Neuron (in vitro differentiated cells): ENCODE measurements around the gene SLC2A1.
"Not testable (repeated sequence)": the region's sequence is repeated elsewhere in the genome, so short reads cannot be mapped to it uniquely, and the experiment has no call there.

Source experiments
- H2AFZ ChIP-seq: one replicate; pipeline ENCODE4 v1.6.1; 2013; ENCODE audit warnings: low read depth, mild to moderate bottlenecking, inconsistent platforms, low read length, moderate library complexity
- H3K27me3 ChIP-seq: one replicate; pipeline ENCODE4 v1.6.1; 2013; ENCODE audit warnings: low read length; ENCODE audit not compliant: insufficient read depth
- H3K36me3 ChIP-seq: one replicate; pipeline ENCODE4 v1.6.1; 2013; ENCODE audit warnings: low read length; ENCODE audit not compliant: insufficient read depth
- H3K4me1 ChIP-seq: one replicate; pipeline ENCODE4 v1.6.1; 2013; ENCODE audit warnings: low read length; ENCODE audit not compliant: insufficient read depth
- H3K4me3 ChIP-seq: 2 replicates; pipeline ENCODE4 v1.5.1; 2013; ENCODE audit warnings: mild to moderate bottlenecking, low read length, moderate library complexity
- H3K9me3 ChIP-seq: one replicate; pipeline ENCODE4 v1.6.1; 2013; ENCODE audit warnings: low read length

The SLC2A1 gene

DNA sequence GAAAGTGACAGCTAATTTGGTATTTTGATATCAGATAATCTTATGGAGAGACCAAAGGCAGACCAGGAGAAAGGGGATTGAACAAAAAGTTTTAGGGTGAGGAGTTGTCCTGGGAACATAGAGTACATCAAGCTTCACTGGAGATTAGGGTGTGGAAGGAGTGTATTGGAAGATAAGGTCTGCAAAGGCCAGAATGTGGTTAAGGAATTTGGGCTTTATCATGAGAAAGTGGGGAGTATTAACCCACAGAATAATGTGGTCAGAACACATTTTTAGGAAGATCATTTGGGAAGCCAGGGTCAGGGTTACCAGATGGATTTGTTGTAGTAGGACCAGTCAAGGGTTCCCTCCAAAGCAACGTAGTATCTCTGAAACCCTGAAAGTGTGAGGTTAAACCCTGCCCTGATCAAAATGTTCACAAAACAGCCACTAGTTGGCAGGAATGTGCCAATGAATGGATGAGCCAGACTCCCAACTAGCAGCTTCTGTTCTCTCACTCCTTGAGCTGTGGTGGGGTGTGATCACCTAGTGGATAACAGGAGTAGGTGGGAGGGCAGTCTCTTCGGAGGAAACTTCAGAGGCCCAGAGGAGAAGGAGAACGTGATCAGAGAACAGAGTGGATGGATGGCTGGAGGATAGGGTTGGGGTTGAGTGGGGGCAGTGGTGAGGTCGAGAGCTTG lies 35.8 kb downstream of the SLC2A1 start:
- H2AFZ ChIP-seq, result no peak overlapping the region
- no peaks in the 10 kb centered on the region for H3K9me3 ChIP-seq
- H3K36me3 ChIP-seq, result peaks cover 30% of the 10 kb centered on the region
- no peaks in the 10 kb centered on the region for H3K27me3 ChIP-seq
- peaks cover 2% of the 10 kb centered on the region for H3K4me1 ChIP-seq
- H3K4me3 ChIP-seq, result no peak overlapping the region

DNA sequence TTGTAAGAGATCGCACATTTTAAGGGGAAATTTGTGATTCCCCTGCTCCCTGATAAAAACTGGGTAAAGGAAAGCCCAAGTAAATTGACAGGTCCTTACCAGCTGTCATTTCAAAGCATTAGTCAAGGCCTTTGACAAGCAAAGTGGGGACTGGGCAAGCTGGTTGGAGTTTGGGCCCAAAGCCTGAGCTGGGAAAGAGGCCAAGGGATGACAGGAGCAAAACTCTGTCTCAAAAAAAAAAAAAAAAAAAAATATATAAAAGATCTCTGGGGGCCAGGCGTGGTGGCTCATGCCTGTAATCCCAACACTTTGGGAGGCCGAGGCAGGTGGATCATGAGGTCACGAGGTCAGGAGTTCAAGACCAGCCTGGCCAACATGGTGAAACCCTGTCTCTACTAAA lies 36.9 kb downstream of the SLC2A1 start:
- H3K27me3 ChIP-seq, result no peaks in the 10 kb centered on the region
- H3K9me3 ChIP-seq, result peaks cover 2% of the 10 kb centered on the region
- H3K4me3 ChIP-seq, result no peak overlapping the region
- H3K36me3 ChIP-seq, result peaks cover 20% of the 10 kb centered on the region
- H3K4me1 ChIP-seq, result peaks cover 2% of the 10 kb centered on the region
- no peak overlapping the region for H2AFZ ChIP-seq

- H3K9me3 ChIP-seq, H2AFZ ChIP-seq, H3K27me3 ChIP-seq, H3K4me3 ChIP-seq, H3K36me3 ChIP-seq, H3K4me1 ChIP-seq: not testable (repeated sequence)
These were observed 39.0 kb downstream of the SLC2A1 start for GRCh38 chr1:42919651-42920050.

GRCh38 chr1:42917241-42917495 lies 41.5 kb downstream of the SLC2A1 start:
- H3K4me1 ChIP-seq, result no peaks in the 10 kb centered on the region
- H3K9me3 ChIP-seq, result peaks cover 7% of the 10 kb centered on the region
- H3K4me3 ChIP-seq, result no peak overlapping the region
- H2AFZ ChIP-seq, result no peak overlapping the region
- no peaks in the 10 kb centered on the region for H3K27me3 ChIP-seq
- no peaks in the 10 kb centered on the region for H3K36me3 ChIP-seq

DNA sequence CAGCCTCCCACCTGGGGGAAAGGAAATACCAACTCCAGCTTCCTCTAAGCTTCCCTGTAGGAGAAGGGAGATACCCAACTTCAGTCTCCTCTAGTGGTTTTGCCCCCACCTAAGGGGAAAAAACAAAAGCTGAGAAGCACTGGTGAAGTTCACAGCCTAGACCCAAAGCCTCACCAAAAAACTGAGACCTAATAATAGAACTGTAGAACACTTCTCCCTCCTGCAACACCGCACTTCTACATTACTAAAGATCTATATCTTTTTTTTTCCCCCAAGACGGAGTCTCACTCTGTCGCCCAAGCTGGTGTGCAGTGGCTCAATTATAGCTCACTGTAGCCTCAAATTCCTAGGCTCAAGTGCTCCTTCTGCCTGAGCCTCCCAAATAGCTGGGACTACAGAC lies 43.2 kb downstream of the SLC2A1 start:
- Histone ChIP-seq H3K4me3 (no peak overlapping the region), H3K36me3 (no peaks in the 10 kb centered on the region), H3K27me3 (no peaks in the 10 kb centered on the region), H3K9me3 (peaks cover 7% of the 10 kb centered on the region), H2AFZ (no peak overlapping the region), H3K4me1 (no peaks in the 10 kb centered on the region)

DNA sequence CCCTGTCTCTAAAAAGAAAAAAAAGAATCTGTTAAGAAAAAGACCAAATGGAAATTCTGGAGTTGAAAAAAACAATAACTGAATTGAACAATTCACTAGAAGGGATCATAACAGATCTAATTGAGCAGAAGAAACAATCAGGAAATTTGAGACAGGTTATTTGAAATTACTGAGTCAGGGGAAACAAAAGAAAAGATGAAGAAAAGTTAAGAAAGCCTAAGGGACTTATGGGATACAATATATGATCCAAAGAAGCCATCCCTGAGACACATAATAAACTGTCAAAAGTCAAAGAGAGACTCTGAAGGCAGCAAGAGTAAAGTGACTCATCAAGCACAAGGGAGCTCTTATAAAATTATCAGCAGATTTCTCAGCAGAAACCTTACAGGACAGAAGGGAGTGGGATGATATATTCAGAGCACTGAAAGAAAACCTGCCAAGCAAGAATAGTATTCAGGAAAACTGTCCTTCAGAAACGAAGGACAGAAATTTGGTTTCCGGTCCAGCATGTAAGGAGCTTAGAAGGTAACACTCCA lies 44.5 kb downstream of the SLC2A1 start:
- H3K4me3 ChIP-seq, result no peak overlapping the region
- H2AFZ ChIP-seq, result no peak overlapping the region

DNA sequence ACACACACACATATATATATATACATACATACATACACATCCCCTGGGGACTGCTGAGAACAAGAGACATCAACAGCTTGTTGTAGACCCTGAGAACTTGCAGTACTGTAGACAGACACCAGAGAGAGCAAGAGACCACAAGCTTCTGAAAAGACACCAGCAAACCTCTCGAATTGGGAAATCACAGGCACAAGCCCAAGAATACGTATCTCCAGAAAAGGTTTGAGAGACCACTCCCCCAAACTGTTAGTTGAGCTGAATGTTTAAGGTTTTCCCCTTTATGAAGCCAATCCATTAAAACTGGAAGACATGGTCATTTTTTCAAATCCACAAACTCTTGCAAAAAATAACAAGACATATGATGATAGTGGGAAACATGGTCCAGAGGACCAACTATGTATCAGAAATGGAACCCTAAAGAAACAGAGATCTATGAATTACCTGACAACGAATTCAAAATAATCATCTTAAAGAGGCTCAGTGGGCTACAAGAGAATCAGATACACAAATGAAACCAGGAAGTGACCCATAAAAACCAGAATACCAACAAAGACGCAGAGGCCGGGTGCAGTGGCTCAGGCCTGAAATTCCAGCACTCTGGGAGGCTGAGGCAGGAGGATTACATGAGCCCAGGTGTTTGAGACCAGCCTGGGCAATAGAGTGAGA lies 45.1 kb downstream of the SLC2A1 start:
- Histone ChIP-seq H3K27me3 (no peaks in the 10 kb centered on the region), H3K4me1 (no peaks in the 10 kb centered on the region), H3K9me3 (peaks cover 7% of the 10 kb centered on the region)

More for the DNA sequence above, 44.5 kb downstream of the SLC2A1 start:
- Histone ChIP-seq H3K27me3 (no peaks in the 10 kb centered on the region), H3K4me1 (no peaks in the 10 kb centered on the region), H3K36me3 (no peaks in the 10 kb centered on the region), H3K9me3 (peaks cover 7% of the 10 kb centered on the region)

GRCh38 chr1:42910985-42911384 lies 47.7 kb downstream of the SLC2A1 start:
- Histone ChIP-seq H3K27me3 (no peaks in the 10 kb centered on the region), H3K4me1 (no peaks in the 10 kb centered on the region), H3K4me3 (no peak overlapping the region), H2AFZ (no peak overlapping the region), H3K9me3 (peaks cover 4% of the 10 kb centered on the region), H3K36me3 (no peaks in the 10 kb centered on the region)

More for the DNA sequence above, 45.1 kb downstream of the SLC2A1 start:
- no peak overlapping the region for H3K4me3 ChIP-seq
- H2AFZ ChIP-seq, result no peak overlapping the region
- H3K36me3 ChIP-seq, result no peaks in the 10 kb centered on the region

GRCh38 chr1:42908046-42908445 lies 50.6 kb downstream of the SLC2A1 start:
- Histone ChIP-seq H2AFZ (no peak overlapping the region), H3K36me3 (no peaks in the 10 kb centered on the region), H3K4me3 (no peak overlapping the region), H3K4me1 (no peaks in the 10 kb centered on the region), H3K9me3 (no peaks in the 10 kb centered on the region), H3K27me3 (no peaks in the 10 kb centered on the region)

DNA sequence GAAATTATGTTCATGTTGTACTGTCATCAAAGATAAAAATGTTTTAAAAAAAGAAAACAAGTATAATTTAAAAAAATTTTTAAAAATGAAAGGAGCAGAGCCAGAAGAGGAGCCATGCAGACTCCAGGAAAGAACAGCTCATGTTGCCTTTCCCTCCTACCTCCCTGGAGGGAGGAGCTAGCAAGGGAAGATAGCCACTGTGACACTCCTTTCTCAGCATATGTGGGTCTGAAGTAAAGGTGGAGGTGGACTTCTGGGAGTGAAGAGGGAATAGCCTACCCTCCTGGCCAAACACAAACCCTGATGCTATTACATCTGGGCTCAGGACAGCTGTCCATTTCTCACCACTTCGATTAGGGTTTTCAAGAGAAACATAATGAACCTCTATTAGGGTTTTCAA lies 54.2 kb downstream of the SLC2A1 start:
- no peak overlapping the region for H3K4me3 ChIP-seq
- no peaks in the 10 kb centered on the region for H3K4me1 ChIP-seq
- no peaks in the 10 kb centered on the region for H3K36me3 ChIP-seq
- H3K9me3 ChIP-seq, result no peaks in the 10 kb centered on the region
- no peak overlapping the region for H2AFZ ChIP-seq
- no peaks in the 10 kb centered on the region for H3K27me3 ChIP-seq

DNA sequence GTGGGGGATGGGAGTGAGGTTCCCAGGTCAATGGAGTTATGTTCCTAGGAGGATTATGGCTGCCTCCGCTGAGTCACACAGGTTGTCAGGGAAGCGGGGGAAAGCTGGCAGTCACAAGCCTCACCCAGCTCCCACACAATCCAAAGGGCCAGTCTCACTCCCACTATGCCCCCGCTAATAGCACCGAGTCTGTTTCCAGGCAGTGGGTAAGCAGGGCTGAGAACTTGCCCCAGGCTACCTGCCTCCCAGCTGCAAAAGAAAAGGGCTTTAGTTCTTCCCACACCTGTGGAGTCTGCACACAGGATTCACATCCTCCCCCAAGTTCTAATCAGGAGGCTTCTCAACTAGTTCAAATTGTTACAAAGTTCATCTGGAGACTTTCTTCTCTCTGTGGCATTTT lies 58.7 kb downstream of the SLC2A1 start:
- H2AFZ ChIP-seq, H3K36me3 ChIP-seq, H3K27me3 ChIP-seq, H3K9me3 ChIP-seq, H3K4me1 ChIP-seq, H3K4me3 ChIP-seq: not testable (repeated sequence)

DNA sequence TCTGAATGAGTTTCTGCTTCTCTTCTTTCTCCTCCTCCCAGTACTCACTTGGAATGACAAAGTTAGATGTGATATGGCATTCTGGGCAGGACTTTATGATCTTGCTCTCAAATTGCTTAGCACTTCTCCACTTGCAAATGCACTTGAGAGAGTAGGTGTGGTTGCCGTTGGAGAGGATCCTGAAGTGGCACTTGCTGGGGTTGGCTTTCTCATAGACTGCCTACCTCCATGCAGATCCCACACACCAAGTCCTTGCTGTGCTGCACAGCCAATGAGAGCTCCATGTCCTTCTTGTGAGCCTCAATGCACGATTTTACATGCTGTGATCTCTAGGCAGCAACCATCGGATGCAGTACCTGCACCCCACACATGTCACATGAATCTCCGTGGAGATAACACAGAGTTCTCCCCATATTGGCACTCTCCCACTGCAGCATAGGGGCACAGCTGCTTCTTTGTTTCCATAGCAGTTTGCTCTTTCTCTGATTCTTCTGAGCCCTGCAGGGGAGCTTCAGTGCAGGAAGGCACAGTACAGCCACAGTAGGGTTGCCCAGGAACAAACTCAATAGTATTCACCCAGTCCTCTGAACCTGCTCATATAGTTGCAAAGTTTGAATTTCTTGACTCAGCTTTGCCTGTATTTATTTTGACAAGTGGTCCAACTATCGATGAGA lies 67.1 kb downstream of the SLC2A1 start:
- H3K27me3 ChIP-seq, result no peaks in the 10 kb centered on the region
- no peaks in the 10 kb centered on the region for H3K36me3 ChIP-seq
- H3K4me1 ChIP-seq, result peaks cover 12% of the 10 kb centered on the region

DNA sequence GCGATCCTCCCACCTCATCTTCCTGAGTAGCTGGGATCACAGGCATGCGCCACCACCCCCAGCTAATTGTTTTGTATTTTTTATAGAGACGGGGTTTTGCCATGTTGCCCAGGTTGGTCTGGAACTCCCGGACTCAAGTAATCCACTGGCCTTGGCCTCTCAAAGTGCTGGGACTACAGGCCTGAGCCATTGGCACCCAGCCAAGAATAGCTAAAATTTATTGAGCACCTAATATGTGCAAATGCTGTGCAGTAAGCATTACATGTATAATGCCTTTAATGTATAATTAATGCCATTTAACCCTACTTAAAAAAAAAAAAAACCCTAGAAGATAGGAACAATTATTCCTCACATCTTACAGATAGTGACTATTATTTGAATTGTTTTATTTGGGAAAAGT lies 69.4 kb downstream of the SLC2A1 start:
- H3K9me3 ChIP-seq, result no peaks in the 10 kb centered on the region
- H3K4me1 ChIP-seq, result peaks cover 12% of the 10 kb centered on the region
- H3K27me3 ChIP-seq, result no peaks in the 10 kb centered on the region
- H3K36me3 ChIP-seq, result no peaks in the 10 kb centered on the region
- no peak overlapping the region for H2AFZ ChIP-seq
- no peak overlapping the region for H3K4me3 ChIP-seq

More for the DNA sequence above, 67.1 kb downstream of the SLC2A1 start:
- Histone ChIP-seq H2AFZ (no peak overlapping the region), H3K4me3 (no peak overlapping the region), H3K9me3 (no peaks in the 10 kb centered on the region)
